ENCODE data around the gene DCP1B. TPM values are rescaled to one million over a fixed set of nuclear protein-coding genes. Genes with fewer than 3 reads are reported as not detected.

DCP1B gene
- total and polyA plus RNA-seq, 5 experiments from 2014 or later: 10.0 to 24.4 (median 20.9) TPM

- POLR2A ChIA-PET: no interaction called here
- peaks cover 0 to 32% (median 0%) of the 10 kb centered on the region in 3 donors for H3K36me3 Mint-ChIP-seq
- ATAC-seq (no peak), DNase-seq (no peak)
- H3K4me1 Mint-ChIP-seq: peaks cover 11 to 24% (median 16%) of the 10 kb centered on the region in 4 donors
- no peaks in the 10 kb centered on the region for H3K9me3 Mint-ChIP-seq
- no peaks in the 10 kb centered on the region for H3K27me3 Mint-ChIP-seq
- H3K27ac Mint-ChIP-seq: peak overlapping the region in 3 of 10 donors; percentile 4 to 71 (median 65)
- no peak overlapping the region for H3K4me3 Mint-ChIP-seq
Measured at GRCh38 chr12:1936406-1937320, 67.6 kb downstream of the DCP1B start.

GRCh38 chr12:1935700-1936378, 68.4 kb downstream of the DCP1B start:
- no peaks in the 10 kb centered on the region for H3K27me3 Mint-ChIP-seq
- peak overlapping the region in 1 of 10 donors; percentile 71 for H3K27ac Mint-ChIP-seq
- H3K4me3 Mint-ChIP-seq: no peak overlapping the region
- H3K4me1 Mint-ChIP-seq: peaks cover 16 to 32% (median 19%) of the 10 kb centered on the region in 4 donors
- peaks cover 0 to 24% (median 0%) of the 10 kb centered on the region in 3 donors for H3K36me3 Mint-ChIP-seq
- H3K9me3 Mint-ChIP-seq: no peaks in the 10 kb centered on the region
- POLR2A ChIA-PET: no interaction called here
- ATAC-seq: no peak
- DNase-seq: peak in 1 of 10 donors; percentile 26

- DNase-seq (peak in 1 of 10 donors; percentile 8), ATAC-seq (no peak)
- peak overlapping the region in 2 of 10 donors; percentile 65 to 76 for H3K27ac Mint-ChIP-seq
- POLR2A ChIA-PET: no interaction called here
- H3K27me3 Mint-ChIP-seq: no peaks in the 10 kb centered on the region
- H3K4me1 Mint-ChIP-seq: peaks cover 17 to 37% (median 21%) of the 10 kb centered on the region in 4 donors
- no peaks in the 10 kb centered on the region for H3K9me3 Mint-ChIP-seq
- no peak overlapping the region for H3K4me3 Mint-ChIP-seq
- peaks cover 0 to 20% (median 0%) of the 10 kb centered on the region in 3 donors for H3K36me3 Mint-ChIP-seq
Measured at GRCh38 chr12:1935242-1935641, 69.0 kb downstream of the DCP1B start.

- POLR2A ChIA-PET: no interaction called here
- peaks cover 0 to 16% (median 0%) of the 10 kb centered on the region in 3 donors for H3K36me3 Mint-ChIP-seq
- H3K27me3 Mint-ChIP-seq: no peaks in the 10 kb centered on the region
- no peaks in the 10 kb centered on the region for H3K9me3 Mint-ChIP-seq
- H3K4me3 Mint-ChIP-seq: no peak overlapping the region
- peak overlapping the region in 1 of 10 donors; percentile 76 for H3K27ac Mint-ChIP-seq
- peaks cover 17 to 37% (median 21%) of the 10 kb centered on the region in 4 donors for H3K4me1 Mint-ChIP-seq
- DNase-seq (peak in 1 of 10 donors; percentile 46), ATAC-seq (no peak)
Measured at GRCh38 chr12:1934831-1935230, 69.4 kb downstream of the DCP1B start.

- no peak for ATAC-seq
- DNase-seq: no peak
- H3K36me3 Mint-ChIP-seq: peaks cover 0 to 13% (median 0%) of the 10 kb centered on the region in 3 donors
- no peak overlapping the region for H3K4me3 Mint-ChIP-seq
- no peaks in the 10 kb centered on the region for H3K9me3 Mint-ChIP-seq
- peaks cover 16 to 41% (median 24%) of the 10 kb centered on the region in 4 donors for H3K4me1 Mint-ChIP-seq
- POLR2A ChIA-PET: no interaction called here
- no peaks in the 10 kb centered on the region for H3K27me3 Mint-ChIP-seq
- no peak overlapping the region for H3K27ac Mint-ChIP-seq
Measured at GRCh38 chr12:1934068-1934467, 70.2 kb downstream of the DCP1B start.

GRCh38 chr12:1933342-1934051, 70.8 kb downstream of the DCP1B start:
- Mint-ChIP-seq H3K9me3 (no peaks in the 10 kb centered on the region), H3K4me3 (no peak overlapping the region), H3K27ac (no peak overlapping the region), H3K27me3 (no peaks in the 10 kb centered on the region), H3K36me3 (peaks cover 0 to 9% (median 0%) of the 10 kb centered on the region in 3 donors), H3K4me1 (peaks cover 18 to 43% (median 26%) of the 10 kb centered on the region in 4 donors)
- DNase-seq: peak in 1 of 10 donors; percentile 61
- ATAC-seq: no peak
- POLR2A ChIA-PET: no interaction called here

GRCh38 chr12:1932264-1932777, 71.9 kb downstream of the DCP1B start:
- Mint-ChIP-seq H3K36me3 (peaks cover 0 to 4% (median 0%) of the 10 kb centered on the region in 3 donors), H3K27me3 (no peaks in the 10 kb centered on the region), H3K4me3 (peak overlapping the region in 1 of 10 donors; percentile 2), H3K9me3 (no peaks in the 10 kb centered on the region), H3K27ac (peak overlapping the region in 3 of 10 donors; percentile 56 to 79 (median 76)), H3K4me1 (peaks cover 18 to 43% (median 26%) of the 10 kb centered on the region in 4 donors)
- DNase-seq (peak in 1 of 10 donors; percentile 11), ATAC-seq (no peak)
- POLR2A ChIA-PET: no interaction called here

GRCh38 chr12:1931642-1932041, 72.6 kb downstream of the DCP1B start:
- no peaks in the 10 kb centered on the region for H3K9me3 Mint-ChIP-seq
- DNase-seq: no peak
- no peak overlapping the region for H3K4me3 Mint-ChIP-seq
- no peaks in the 10 kb centered on the region for H3K27me3 Mint-ChIP-seq
- no peaks in the 10 kb centered on the region for H3K36me3 Mint-ChIP-seq
- POLR2A ChIA-PET: interaction anchor here (1.3 kb wide), 1 partner anchor 8 kb away, joined by 3 read pairs; no protein-coding TSS in a partner anchor
- no peak for ATAC-seq
- peak overlapping the region in 1 of 10 donors; percentile 79 for H3K27ac Mint-ChIP-seq
- H3K4me1 Mint-ChIP-seq: peaks cover 18 to 43% (median 26%) of the 10 kb centered on the region in 4 donors

GRCh38 chr12:1930803-1931597, 73.3 kb downstream of the DCP1B start:
- Mint-ChIP-seq H3K36me3 (no peaks in the 10 kb centered on the region), H3K27ac (peak overlapping the region in 2 of 10 donors; percentile 16 to 34), H3K9me3 (no peaks in the 10 kb centered on the region), H3K4me3 (no peak overlapping the region), H3K27me3 (no peaks in the 10 kb centered on the region), H3K4me1 (peaks cover 18 to 43% (median 26%) of the 10 kb centered on the region in 4 donors)
- POLR2A ChIA-PET: interaction anchor here (1.3 kb wide), 1 partner anchor 9 kb away, joined by 3 read pairs; no protein-coding TSS in a partner anchor
- ATAC-seq: no peak
- DNase-seq: peak in 1 of 10 donors; percentile 48

GRCh38 chr12:1929985-1930802, 74.1 kb downstream of the DCP1B start:
- Mint-ChIP-seq H3K27me3 (peaks cover 0 to 2% (median 0%) of the 10 kb centered on the region in 5 donors), H3K4me3 (peak overlapping the region in 1 of 10 donors; percentile 8), H3K27ac (peak overlapping the region in 8 of 10 donors; percentile 7 to 82 (median 53)), H3K4me1 (peaks cover 18 to 44% (median 29%) of the 10 kb centered on the region in 4 donors), H3K36me3 (no peaks in the 10 kb centered on the region), H3K9me3 (no peaks in the 10 kb centered on the region)
- POLR2A ChIA-PET: interaction anchor here (1.3 kb wide), 1 partner anchor 10 kb away, joined by 3 read pairs; no protein-coding TSS in a partner anchor
- peak in 1 of 10 donors; percentile 63 for DNase-seq
- ATAC-seq: no peak
